A673 (cell line): ENCODE results near the gene CIAPIN1.

Experiments
- EZH2 ChIP-seq: fragments of 200-600 bp; sonication (generic); IDR thresholded peaks from 2 replicates; pipeline ENCODE4 v1.6.1; 2017; ENCODE audit warnings: borderline replicate concordance, low read depth, mild to moderate bottlenecking, mixed read lengths, antibody characterized with exemption, low read length; ENCODE audit not compliant: poor library complexity, severe bottlenecking
- TF ChIP-seq, protein P1 (sequence below): fragments of 300-800, 200-600 bp; sonication (generic); conservative IDR thresholded peaks from 2 replicates; pipeline ENCODE4 v1.5.1; 2017; ENCODE audit warnings: low read depth, mild to moderate bottlenecking, antibody characterized with exemption, low read length, moderate library complexity, mixed read lengths

DNA sequence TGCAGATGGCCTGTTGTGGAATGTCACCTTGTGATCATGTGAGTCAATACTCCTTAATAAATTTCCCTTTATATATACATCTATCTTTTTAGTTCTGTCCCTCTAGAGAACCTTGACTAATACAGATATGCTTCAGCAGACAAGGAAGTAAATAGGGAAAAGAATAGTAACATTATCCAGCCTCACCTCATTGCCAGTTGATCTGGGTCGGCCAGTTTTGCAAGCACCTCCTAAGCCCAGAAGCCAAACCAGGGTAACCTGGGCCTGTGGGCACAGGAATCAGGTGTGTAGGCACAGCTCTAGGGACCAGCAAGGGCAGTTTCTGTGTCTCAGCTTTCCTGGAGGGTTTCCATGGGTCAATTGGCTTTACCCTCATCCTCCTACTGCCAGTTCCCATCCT, 54.5 kb downstream of the CIAPIN1 start:
- TF ChIP-seq, protein P1, sequence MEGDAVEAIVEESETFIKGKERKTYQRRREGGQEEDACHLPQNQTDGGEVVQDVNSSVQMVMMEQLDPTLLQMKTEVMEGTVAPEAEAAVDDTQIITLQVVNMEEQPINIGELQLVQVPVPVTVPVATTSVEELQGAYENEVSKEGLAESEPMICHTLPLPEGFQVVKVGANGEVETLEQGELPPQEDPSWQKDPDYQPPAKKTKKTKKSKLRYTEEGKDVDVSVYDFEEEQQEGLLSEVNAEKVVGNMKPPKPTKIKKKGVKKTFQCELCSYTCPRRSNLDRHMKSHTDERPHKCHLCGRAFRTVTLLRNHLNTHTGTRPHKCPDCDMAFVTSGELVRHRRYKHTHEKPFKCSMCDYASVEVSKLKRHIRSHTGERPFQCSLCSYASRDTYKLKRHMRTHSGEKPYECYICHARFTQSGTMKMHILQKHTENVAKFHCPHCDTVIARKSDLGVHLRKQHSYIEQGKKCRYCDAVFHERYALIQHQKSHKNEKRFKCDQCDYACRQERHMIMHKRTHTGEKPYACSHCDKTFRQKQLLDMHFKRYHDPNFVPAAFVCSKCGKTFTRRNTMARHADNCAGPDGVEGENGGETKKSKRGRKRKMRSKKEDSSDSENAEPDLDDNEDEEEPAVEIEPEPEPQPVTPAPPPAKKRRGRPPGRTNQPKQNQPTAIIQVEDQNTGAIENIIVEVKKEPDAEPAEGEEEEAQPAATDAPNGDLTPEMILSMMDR: no peak
- TF ChIP-seq EZH2: no peak
